Measurements from ENCODE around the gene CHN1. TPM values are rescaled to one million over a fixed set of nuclear protein-coding genes. Genes with fewer than 3 reads are reported as not detected.

The CHN1 gene
- total RNA-seq, 2 experiments from 2014 or later, result 5.3 to 5.6 TPM

- no peaks in the 10 kb centered on the region for H3K9me3 ChIP-seq (ENCODE audit: control insufficient read depth in 1 of 2, insufficient read depth in 1 of 2, low read length in 2 of 2)
- CTCF ChIA-PET, result no interaction called here
- no peaks in the 10 kb centered on the region for H3K4me1 ChIP-seq (ENCODE audit: insufficient read depth, low read length)
- H3K27me3 ChIP-seq (ENCODE audit: control insufficient read depth in 1 of 2, insufficient read depth in 2 of 2, low read length in 2 of 2), result no peaks in the 10 kb centered on the region
- Mint-ChIP-seq H3K4me1 (ENCODE audit: low read depth) (peaks cover 15% of the 10 kb centered on the region), H3K27ac (no peak overlapping the region), H3K9me3 (no peaks in the 10 kb centered on the region), H3K4me3 (no peak overlapping the region), H3K27me3 (peaks cover 4% of the 10 kb centered on the region), H3K36me3 (ENCODE audit: low read depth) (no peaks in the 10 kb centered on the region)
- ATAC-seq (ENCODE audit: poor library complexity) (no peak), DNase-seq (no peak)
- intact Hi-C loops (cut with DNase I, micrococcal nuclease), result no loop called here
- H3K4me3 ChIP-seq (ENCODE audit: low read length), result no peak overlapping the region
- TF ChIP-seq CTCF (IDR thresholded peaks at IDR 0.05), result no peak
- POLR2A ChIA-PET, result no interaction called here
- H3K27ac ChIP-seq (ENCODE audit: low read depth in 1 of 2, low read length in 2 of 2), result no peak overlapping the region
- no peaks in the 10 kb centered on the region for H3K36me3 ChIP-seq (ENCODE audit: insufficient read depth, low read length)
Observed at GRCh38 chr2:174842496-174842895, 162.7 kb downstream of the CHN1 start.

- Mint-ChIP-seq H3K4me1 (ENCODE audit: low read depth) (peaks cover 13% of the 10 kb centered on the region), H3K9me3 (no peaks in the 10 kb centered on the region), H3K27me3 (peaks cover 4% of the 10 kb centered on the region), H3K36me3 (ENCODE audit: low read depth) (no peaks in the 10 kb centered on the region), H3K27ac (no peak overlapping the region), H3K4me3 (no peak overlapping the region)
- no peaks in the 10 kb centered on the region for H3K4me1 ChIP-seq (ENCODE audit: insufficient read depth, low read length)
- no peak for TF ChIP-seq CTCF (IDR thresholded peaks at IDR 0.05)
- no peaks in the 10 kb centered on the region for H3K36me3 ChIP-seq (ENCODE audit: insufficient read depth, low read length)
- CTCF ChIA-PET, result no interaction called here
- H3K27me3 ChIP-seq (ENCODE audit: control insufficient read depth in 1 of 2, insufficient read depth in 2 of 2, low read length in 2 of 2), result no peaks in the 10 kb centered on the region
- no peak overlapping the region for H3K4me3 ChIP-seq (ENCODE audit: low read length)
- no peak overlapping the region for H3K27ac ChIP-seq (ENCODE audit: low read depth in 1 of 2, low read length in 2 of 2)
- ATAC-seq (ENCODE audit: poor library complexity) (no peak), DNase-seq (no peak)
- H3K9me3 ChIP-seq (ENCODE audit: control insufficient read depth in 1 of 2, insufficient read depth in 1 of 2, low read length in 2 of 2), result no peaks in the 10 kb centered on the region
- intact Hi-C loops (cut with DNase I, micrococcal nuclease), result no loop called here
- POLR2A ChIA-PET, result no interaction called here
Observed at GRCh38 chr2:174841936-174842335, 163.2 kb downstream of the CHN1 start.

GRCh38 chr2:174841350-174841749 is 163.8 kb downstream of the CHN1 start:
- Mint-ChIP-seq H3K27me3 (peaks cover 4% of the 10 kb centered on the region), H3K9me3 (no peaks in the 10 kb centered on the region), H3K4me1 (ENCODE audit: low read depth) (peaks cover 11% of the 10 kb centered on the region), H3K4me3 (no peak overlapping the region), H3K36me3 (ENCODE audit: low read depth) (no peaks in the 10 kb centered on the region), H3K27ac (no peak overlapping the region)
- Histone ChIP-seq H3K4me1 (ENCODE audit: insufficient read depth, low read length) (no peaks in the 10 kb centered on the region), H3K4me3 (ENCODE audit: low read length) (no peak overlapping the region), H3K27ac (ENCODE audit: low read depth in 1 of 2, low read length in 2 of 2) (no peak overlapping the region), H3K9me3 (ENCODE audit: control insufficient read depth in 1 of 2, insufficient read depth in 1 of 2, low read length in 2 of 2) (no peaks in the 10 kb centered on the region), H3K27me3 (ENCODE audit: control insufficient read depth in 1 of 2, insufficient read depth in 2 of 2, low read length in 2 of 2) (no peaks in the 10 kb centered on the region), H3K36me3 (ENCODE audit: insufficient read depth, low read length) (no peaks in the 10 kb centered on the region)
- TF ChIP-seq CTCF (IDR thresholded peaks at IDR 0.05), result no peak
- ATAC-seq (ENCODE audit: poor library complexity), result no peak
- no peak for DNase-seq
- CTCF ChIA-PET, result interaction anchor here (1.6 kb wide), 1 partner anchor 25 kb away, joined by 4 read pairs; no protein-coding TSS in a partner anchor
- POLR2A ChIA-PET, result no interaction called here
- intact Hi-C loops (cut with DNase I, micrococcal nuclease), result no loop called here

All from CD4-positive, alpha-beta T cell (primary cell).